ENCODE results near the gene PARP3. TPM values are rescaled to one million over a fixed set of nuclear protein-coding genes. Genes with fewer than 3 reads are reported as not detected.

PARP3 gene
- total RNA-seq, 1 donor from 2014 or later = 12.7 TPM

- no peak for TF ChIP-seq CTCF (IDR thresholded peaks at IDR 0.05)
- POLR2A ChIA-PET = no interaction called here
- CTCF ChIA-PET = no interaction called here
- H3K27me3 Mint-ChIP-seq = peaks cover 3% of the 10 kb centered on the region
- no peak overlapping the region for H3K27ac Mint-ChIP-seq
- peaks cover 8% of the 10 kb centered on the region for H3K4me1 Mint-ChIP-seq
- H3K36me3 Mint-ChIP-seq (ENCODE audit: low read depth) = peaks cover 3% of the 10 kb centered on the region
- intact Hi-C loops (cut with micrococcal nuclease) = no loop called here
- no peaks in the 10 kb centered on the region for H3K9me3 Mint-ChIP-seq
- no peak overlapping the region for H3K4me3 Mint-ChIP-seq
- ATAC-seq (ENCODE audit: low read depth) (no peak), DNase-seq (no peak)
These were observed 5.2 kb downstream of the PARP3 start for GRCh38 chr3:51947215-51947900.

- no peak for TF ChIP-seq CTCF (IDR thresholded peaks at IDR 0.05)
- H3K27ac Mint-ChIP-seq = no peak overlapping the region
- DNase-seq (no peak), ATAC-seq (ENCODE audit: low read depth) (no peak)
- H3K36me3 Mint-ChIP-seq (ENCODE audit: low read depth) = peaks cover 3% of the 10 kb centered on the region
- peaks cover 7% of the 10 kb centered on the region for H3K27me3 Mint-ChIP-seq
- peaks cover under 1% of the 10 kb centered on the region for H3K4me1 Mint-ChIP-seq
- intact Hi-C loops (cut with micrococcal nuclease) = no loop called here
- ChIA-PET POLR2A (no interaction called here), CTCF (no interaction called here)
- no peaks in the 10 kb centered on the region for H3K9me3 Mint-ChIP-seq
- no peak overlapping the region for H3K4me3 Mint-ChIP-seq
These were observed 5.9 kb downstream of the PARP3 start for GRCh38 chr3:51948016-51948580.

- H3K4me1 Mint-ChIP-seq = no peaks in the 10 kb centered on the region
- peaks cover 3% of the 10 kb centered on the region for H3K36me3 Mint-ChIP-seq (ENCODE audit: low read depth)
- POLR2A ChIA-PET = no interaction called here
- CTCF ChIA-PET = no interaction called here
- H3K27me3 Mint-ChIP-seq = peaks cover 16% of the 10 kb centered on the region
- H3K9me3 Mint-ChIP-seq = no peaks in the 10 kb centered on the region
- H3K4me3 Mint-ChIP-seq = no peak overlapping the region
- H3K27ac Mint-ChIP-seq = no peak overlapping the region
- no peak for TF ChIP-seq CTCF (IDR thresholded peaks at IDR 0.05)
- DNase-seq (no peak), ATAC-seq (ENCODE audit: low read depth) (no peak)
- intact Hi-C loops (cut with micrococcal nuclease) = no loop called here
These were observed 7.0 kb downstream of the PARP3 start for GRCh38 chr3:51949121-51949520.

- Mint-ChIP-seq H3K27me3 (peaks cover 19% of the 10 kb centered on the region), H3K27ac (no peak overlapping the region), H3K36me3 (ENCODE audit: low read depth) (peaks cover 3% of the 10 kb centered on the region), H3K4me1 (peaks cover 2% of the 10 kb centered on the region), H3K9me3 (no peaks in the 10 kb centered on the region), H3K4me3 (no peak overlapping the region)
- no peak for DNase-seq
- intact Hi-C loops (cut with micrococcal nuclease) = no loop called here
- TF ChIP-seq CTCF (IDR thresholded peaks at IDR 0.05) = no peak
- no peak for ATAC-seq (ENCODE audit: low read depth)
- CTCF ChIA-PET = no interaction called here
- POLR2A ChIA-PET = no interaction called here
These were observed 8.7 kb downstream of the PARP3 start for GRCh38 chr3:51950899-51951298.

GRCh38 chr3:51953445-51953844 lies 11.3 kb downstream of the PARP3 start:
- Mint-ChIP-seq H3K9me3 (no peaks in the 10 kb centered on the region), H3K27me3 (peaks cover 19% of the 10 kb centered on the region), H3K4me1 (peaks cover 2% of the 10 kb centered on the region), H3K4me3 (no peak overlapping the region), H3K36me3 (ENCODE audit: low read depth) (no peaks in the 10 kb centered on the region), H3K27ac (no peak overlapping the region)
- DNase-seq = no peak
- ChIA-PET POLR2A (no interaction called here), CTCF (no interaction called here)
- no peak for ATAC-seq (ENCODE audit: low read depth)
- intact Hi-C loops (cut with micrococcal nuclease) = no loop called here
- TF ChIP-seq CTCF (IDR thresholded peaks at IDR 0.05) = no peak

Data from activated B cell treated with CpG ODN at 0.5 μM for 24 hours (primary cell).